Activated T-cell treated with anti-CD3 and anti-CD28 coated beads, Interleukin-2, amount 50 U/mL, for 24 hours (primary cell): ENCODE results near the gene PRDM4.

Source experiments
- DNase-seq: peaks from one replicate; pipeline ENCODE4 v3.0.0-alpha.2; 2020
- H3K27ac Mint-ChIP-seq: 2 replicates; pipeline ENCODE4 v1.8.0; 2020; ENCODE audit warnings: mild to moderate bottlenecking, mixed read lengths
- H3K27me3 Mint-ChIP-seq: 2 replicates; pipeline ENCODE4 v1.8.0; 2020; ENCODE audit warnings: mixed read lengths
- H3K36me3 Mint-ChIP-seq: 2 replicates; pipeline ENCODE4 v1.8.0; 2020; ENCODE audit warnings: low read depth, mixed read lengths
- H3K4me1 Mint-ChIP-seq: 2 replicates; pipeline ENCODE4 v1.8.0; 2020; ENCODE audit warnings: low read depth, mixed read lengths
- H3K4me3 Mint-ChIP-seq: 2 replicates; pipeline ENCODE4 v1.8.0; 2020; ENCODE audit warnings: mild to moderate bottlenecking, moderate library complexity, mixed read lengths
- H3K9me3 Mint-ChIP-seq: 2 replicates; pipeline ENCODE4 v1.8.0; 2020; ENCODE audit warnings: mixed read lengths

PRDM4 gene

GRCh38 chr12:107685360-107686248 lies 75.3 kb downstream of the PRDM4 start, which contains the start of gene PWP1:
Gene PWP1, plus strand, starts transcription at chr12:107685799. Its CDS starts 101 bp downstream, at chr12:107685900.
- no peaks in the 10 kb centered on the region for H3K27me3 Mint-ChIP-seq
- DNase-seq, result peak; percentile 96
- H3K4me1 Mint-ChIP-seq, result peaks cover 33% of the 10 kb centered on the region
- H3K27ac Mint-ChIP-seq, result peak within 1 kb of the TSS; percentile 97
- no peaks in the 10 kb centered on the region for H3K9me3 Mint-ChIP-seq
- H3K36me3 Mint-ChIP-seq, result peaks cover 57% of the 10 kb centered on the region
- peak within 1 kb of the TSS; percentile 90 for H3K4me3 Mint-ChIP-seq

- Mint-ChIP-seq H3K27ac (peak overlapping the region; percentile 97), H3K27me3 (no peaks in the 10 kb centered on the region), H3K4me1 (peaks cover 33% of the 10 kb centered on the region), H3K4me3 (peak overlapping the region; percentile 90), H3K36me3 (peaks cover 50% of the 10 kb centered on the region), H3K9me3 (no peaks in the 10 kb centered on the region)
- DNase-seq, result peak; percentile 57
Measured at GRCh38 chr12:107684990-107685359, 76.0 kb downstream of the PRDM4 start.

GRCh38 chr12:107684029-107684795 lies 76.7 kb downstream of the PRDM4 start:
- peaks cover 43% of the 10 kb centered on the region for H3K36me3 Mint-ChIP-seq
- peaks cover 33% of the 10 kb centered on the region for H3K4me1 Mint-ChIP-seq
- no peak for DNase-seq
- H3K27me3 Mint-ChIP-seq, result no peaks in the 10 kb centered on the region
- H3K27ac Mint-ChIP-seq, result peak overlapping the region; percentile 97
- H3K4me3 Mint-ChIP-seq, result peak overlapping the region; percentile 90
- H3K9me3 Mint-ChIP-seq, result no peaks in the 10 kb centered on the region
